PFSK-1 (cell line): ENCODE results near the gene CORO1C.

ENCODE experiments used
- FOXP2 ChIP-seq: optimal IDR thresholded peaks from 2 replicates; pipeline ENCODE3; 2011; ENCODE audit warnings: borderline replicate concordance, control low read depth, inconsistent platforms; ENCODE audit not compliant: insufficient read depth; ENCODE audit errors: extremely low read length, extremely low read depth
- POLR2AphosphoS5 ChIP-seq: IDR thresholded peaks from 2 replicates; pipeline ENCODE4 v1.6.1; 2012; ENCODE audit warnings: low read depth, mild to moderate bottlenecking, control low read depth, low read length, moderate library complexity
- REST ChIP-seq, 2 experiments: IDR thresholded peaks; 2 replicates each; pipeline versions ENCODE4 v1.6.1 to v1.8.0; 2011 to 2012; ENCODE audit warnings: low read depth in 2 of 2, low read length in 2 of 2, control low read depth in 1 of 2, inconsistent platforms in 1 of 2, mild to moderate bottlenecking in 1 of 2, moderate library complexity in 1 of 2; ENCODE audit not compliant: insufficient read depth in 1 of 2
- SIN3A ChIP-seq: IDR thresholded peaks from 2 replicates; pipeline ENCODE4 v1.6.1; 2012; ENCODE audit warnings: mild to moderate bottlenecking, low read length, moderate library complexity, borderline replicate concordance; ENCODE audit not compliant: insufficient read depth
- TAF1 ChIP-seq: IDR thresholded peaks from 2 replicates; pipeline ENCODE4 v1.6.1; 2012; ENCODE audit warnings: low read length, control low read depth, borderline replicate concordance; ENCODE audit not compliant: insufficient read depth

CORO1C gene

GRCh38 chr12:108685469-108686260, 45.7 kb downstream of the CORO1C start:
- no peak for TF ChIP-seq FOXP2
- TF ChIP-seq POLR2AphosphoS5, result no peak
- no peak for TF ChIP-seq SIN3A
- TF ChIP-seq REST (IDR thresholded peaks at IDR 0.05; ENCODE audit: insufficient read depth in 1 of 2, low read depth in 2 of 2, low read length in 2 of 2), result no peak
- TF ChIP-seq TAF1, result no peak

- no peak for TF ChIP-seq TAF1
- no peak for TF ChIP-seq POLR2AphosphoS5
- no peak for TF ChIP-seq REST (IDR thresholded peaks at IDR 0.05; ENCODE audit: insufficient read depth in 1 of 2, low read depth in 2 of 2, low read length in 2 of 2)
- no peak for TF ChIP-seq FOXP2
- TF ChIP-seq SIN3A, result no peak
Measured at GRCh38 chr12:108683906-108684556, 47.3 kb downstream of the CORO1C start.

- TF ChIP-seq REST (IDR thresholded peaks at IDR 0.05; ENCODE audit: insufficient read depth in 1 of 2, low read depth in 2 of 2, low read length in 2 of 2) (no peak), SIN3A (no peak), FOXP2 (no peak), POLR2AphosphoS5 (no peak), TAF1 (no peak)
Measured at GRCh38 chr12:108681317-108681716, 50.0 kb downstream of the CORO1C start.

GRCh38 chr12:108679106-108679681, 52.1 kb downstream of the CORO1C start:
- TF ChIP-seq TAF1 (no peak), REST (IDR thresholded peaks at IDR 0.05; ENCODE audit: insufficient read depth in 1 of 2, low read depth in 2 of 2, low read length in 2 of 2) (no peak), POLR2AphosphoS5 (no peak), FOXP2 (no peak), SIN3A (no peak)
